ENCODE data around the gene DEPDC7. TPM values are rescaled to one million over a fixed set of nuclear protein-coding genes. Genes with fewer than 3 reads are reported as not detected.

Gene DEPDC7
- total RNA-seq, 1 experiment from 2014 or later: 5.6 TPM

- peak; percentile 81; the same call in 1 of the 2 replicates for TF ChIP-seq E2F5 (CRISPR knock-in tag; IDR thresholded peaks at IDR 0.05)
- TF ChIP-seq ZNF281 (CRISPR knock-in tag; IDR thresholded peaks at IDR 0.05): 0 out of 2 replicates have a peak, but pooled peaks have one; percentile 65
- TF ChIP-seq E2F4 (CRISPR knock-in tag; IDR thresholded peaks at IDR 0.05; ENCODE audit: borderline replicate concordance, low read depth): peak; percentile 44; the same call in 1 of the 2 replicates
- no peak for TF ChIP-seq PREB (CRISPR knock-in tag; IDR thresholded peaks at IDR 0.05; ENCODE audit: borderline replicate concordance)
- TF ChIP-seq FOXP1 (CRISPR knock-in tag; IDR thresholded peaks at IDR 0.05; ENCODE audit: borderline replicate concordance): peak; percentile 81; the same call in 1 of the 2 replicates
- no peak for TF ChIP-seq ZNF671 (CRISPR knock-in tag; IDR thresholded peaks at IDR 0.05)
- peak; percentile 97 for TF ChIP-seq USF1 (CRISPR knock-in tag; IDR thresholded peaks at IDR 0.05)
- no peak for TF ChIP-seq ZNF425 (CRISPR knock-in tag; conservative IDR thresholded peaks at IDR 0.05)
- TF ChIP-seq ATF2 (CRISPR knock-in tag; IDR thresholded peaks at IDR 0.05; ENCODE audit: borderline replicate concordance, low read depth): peak; percentile 40; the same call in 1 of the 2 replicates
- TF ChIP-seq CREM (CRISPR knock-in tag; IDR thresholded peaks at IDR 0.05): peak; percentile 59
- TF ChIP-seq ZNF317 (CRISPR knock-in tag; IDR thresholded peaks at IDR 0.05; ENCODE audit: borderline replicate concordance, low read depth): no peak
- TF ChIP-seq ARID4B (CRISPR knock-in tag; IDR thresholded peaks at IDR 0.05; ENCODE audit: borderline replicate concordance): peak; percentile 63; the same call in 1 of the 2 replicates
- TF ChIP-seq MYBL2 (CRISPR knock-in tag; IDR thresholded peaks at IDR 0.05): peak; percentile 72; the same call in 1 of the 2 replicates
- no peak for TF ChIP-seq ZNF396 (CRISPR knock-in tag; IDR thresholded peaks at IDR 0.05; ENCODE audit: borderline replicate concordance)
- TF ChIP-seq CREB1 (CRISPR knock-in tag; IDR thresholded peaks at IDR 0.05): peak; percentile 83
- TF ChIP-seq HMGXB4 (CRISPR knock-in tag; IDR thresholded peaks at IDR 0.05): no peak; the same call in 1 of the 2 replicates
- TF ChIP-seq ZBTB21 (CRISPR knock-in tag; IDR thresholded peaks at IDR 0.05; ENCODE audit: borderline replicate concordance): peak; percentile 79; the same call in 1 of the 2 replicates
- 0 out of 2 replicates have a peak, but pooled peaks have one; percentile 22 for TF ChIP-seq TEAD4 (CRISPR knock-in tag; IDR thresholded peaks at IDR 0.05)
Observed at GRCh38 chr11:33015621-33016551, at the start of gene DEPDC7 (continued).

Measured in WTC11 (cell line).